CD14-positive monocyte (primary cell): ENCODE data around the gene RNPS1. TPM values are rescaled to one million over a fixed set of nuclear protein-coding genes. Genes with fewer than 3 reads are reported as not detected.

Source experiments
- DNase-seq, 3 donors: peaks; one replicate each; pipeline ENCODE4 v3.0.0-alpha.2; 2011 to 2022
- H2AFZ ChIP-seq: 2 replicates; pipeline ENCODE4 v1.6.0; 2012; ENCODE audit warnings: mild to moderate bottlenecking, low read depth, low read length, inconsistent platforms; ENCODE audit not compliant: insufficient read depth, poor library complexity, severe bottlenecking
- H3K27ac ChIP-seq, 2 donors: 1 replicate in 1 of 2; 2 replicates in 1 of 2; pipeline ENCODE4 v1.5.1; 2012 to 2013; ENCODE audit warnings: low read length in 2 of 2, control low read depth in 1 of 2, inconsistent platforms in 1 of 2, low read depth in 1 of 2, mild to moderate bottlenecking in 1 of 2
- H3K27me3 ChIP-seq, 2 donors: one replicate each; pipeline versions ENCODE4 v1.6.0 to v1.6.1; 2011 to 2013; ENCODE audit warnings: low read length in 2 of 2; ENCODE audit not compliant: control insufficient read depth in 2 of 2, insufficient read depth in 2 of 2
- H3K36me3 ChIP-seq, 2 donors: replicated peaks in 1 of 2; 1 replicate in 1 of 2; 2 replicates in 1 of 2; pipeline versions ENCODE4 v1.5.1 to v1.6.1; 2012 to 2013; ENCODE audit warnings: low read length in 2 of 2, control low read depth in 1 of 2, inconsistent platforms in 1 of 2, mild to moderate bottlenecking in 1 of 2; ENCODE audit not compliant: insufficient read depth in 2 of 2, control insufficient read depth in 1 of 2
- H3K4me1 ChIP-seq, 2 donors: 1 replicate in 1 of 2; 2 replicates in 1 of 2; pipeline versions ENCODE4 v1.5.1 to v1.6.1; 2012 to 2013; ENCODE audit warnings: low read length in 2 of 2, control low read depth in 1 of 2, inconsistent platforms in 1 of 2, mild to moderate bottlenecking in 1 of 2, moderate library complexity in 1 of 2; ENCODE audit not compliant: insufficient read depth in 2 of 2, control insufficient read depth in 1 of 2
- H3K4me2 ChIP-seq: replicated peaks from 2 replicates; pipeline ENCODE3; 2012; ENCODE audit warnings: low read length, moderate library complexity, mild to moderate bottlenecking; ENCODE audit not compliant: poor library complexity, severe bottlenecking; ENCODE audit errors: extremely low read depth
- H3K4me3 ChIP-seq, 3 experiments: fragments of 200-600 bp in 1 of 3; sonication (generic) in 1 of 3; replicated peaks in 1 of 3; 1 replicate in 2 of 3; 2 replicates in 1 of 3; pipeline ENCODE4 v1.5.1; 2011 to 2013; ENCODE audit warnings: low read length in 3 of 3, mild to moderate bottlenecking in 3 of 3, control low read depth in 2 of 3, low read depth in 2 of 3, inconsistent platforms in 1 of 3, moderate library complexity in 1 of 3
- H3K79me2 ChIP-seq: 2 replicates; pipeline ENCODE4 v1.6.0; 2012; ENCODE audit warnings: mild to moderate bottlenecking, control low read depth, inconsistent platforms, low read length, moderate library complexity; ENCODE audit not compliant: insufficient read depth
- H3K9ac ChIP-seq: 2 replicates; pipeline ENCODE4 v1.6.0; 2017; ENCODE audit warnings: low read length, mild to moderate bottlenecking; ENCODE audit not compliant: insufficient read depth, poor library complexity, severe bottlenecking
- H3K9me3 ChIP-seq, 2 donors: replicated peaks in 1 of 2; 1 replicate in 1 of 2; 2 replicates in 1 of 2; pipeline versions ENCODE4 v1.5.1 to v1.6.1; 2012 to 2013; ENCODE audit warnings: low read length in 2 of 2, control low read depth in 1 of 2; ENCODE audit not compliant: control insufficient read depth in 1 of 2, insufficient read depth in 1 of 2
- H4K20me1 ChIP-seq: 2 replicates; pipeline ENCODE4 v1.6.0; 2012; ENCODE audit warnings: mild to moderate bottlenecking, low read length, control low read depth, moderate library complexity; ENCODE audit not compliant: insufficient read depth
- H3K27ac Mint-ChIP-seq, 7 donors: one replicate each; pipeline ENCODE4 v1.8.0; 2020; ENCODE audit warnings: mild to moderate bottlenecking in 7 of 7, mixed read lengths in 7 of 7, moderate library complexity in 6 of 7, inconsistent platforms in 2 of 7
- H3K27me3 Mint-ChIP-seq, 3 donors: one replicate each; pipeline ENCODE4 v1.8.0; 2021 to 2022; ENCODE audit warnings: low read depth in 3 of 3, mild to moderate bottlenecking in 3 of 3, mixed read lengths in 3 of 3, moderate library complexity in 3 of 3, inconsistent platforms in 1 of 3
- H3K36me3 Mint-ChIP-seq, 2 donors: one replicate each; pipeline ENCODE4 v1.8.0; 2020; ENCODE audit warnings: mixed read lengths in 2 of 2, inconsistent platforms in 1 of 2, mild to moderate bottlenecking in 1 of 2
- H3K4me1 Mint-ChIP-seq: one replicate; pipeline ENCODE4 v1.8.0; 2020; ENCODE audit warnings: mild to moderate bottlenecking, mixed read lengths
- H3K4me3 Mint-ChIP-seq, 2 donors: one replicate each; pipeline ENCODE4 v1.8.0; 2020; ENCODE audit warnings: mild to moderate bottlenecking in 2 of 2, mixed read lengths in 2 of 2, moderate library complexity in 1 of 2
- H3K9me3 Mint-ChIP-seq, 7 donors: one replicate each; pipeline ENCODE4 v1.8.0; 2020 to 2022; ENCODE audit warnings: mixed read lengths in 7 of 7, mild to moderate bottlenecking in 6 of 7, moderate library complexity in 6 of 7, inconsistent platforms in 2 of 7
- WGBS: methylation state at CpG from one replicate; pipeline ENCODE4 v1.1.5; 2013; ENCODE audit warnings: missing lambda C conversion rate; ENCODE audit not compliant: insufficient coverage; 5-methylcytosine and 5-hydroxymethylcytosine counted together
- intact Hi-C, 2 donors: fragments of 100-400 bp; cut with micrococcal nuclease; formaldehyde crosslinking; loops; one replicate each; pipeline versions ENCODE4 v1.15.0 to v1.15.1; 2023
- polyA plus RNA-seq, 3 donors: library from polyadenylated mRNA; depleted of rRNA in 1 of 3; unstranded in 2 of 3; stranded (reverse) in 1 of 3; fragments of 300-500 nt in 2 of 3; fragments of >200 nt in 1 of 3; fragmentation: Illumina TruSeq in 2 of 3; gene quantifications; 1 replicate in 2 of 3; 2 replicates in 1 of 3; pipeline ENCODE4 v1.2.3, GENCODE V29; 2012 to 2021
- TF ChIP-seq, protein P1 (sequence below): fragments of 200-600 bp; IDR thresholded peaks from one replicate; pipeline ENCODE4 v1.8.0; 2022; ENCODE audit warnings: antibody characterized with exemption, mild to moderate bottlenecking

The RNPS1 gene
- polyA plus RNA-seq, 3 donors, result 93.7 to 176 (median 106) TPM

DNA sequence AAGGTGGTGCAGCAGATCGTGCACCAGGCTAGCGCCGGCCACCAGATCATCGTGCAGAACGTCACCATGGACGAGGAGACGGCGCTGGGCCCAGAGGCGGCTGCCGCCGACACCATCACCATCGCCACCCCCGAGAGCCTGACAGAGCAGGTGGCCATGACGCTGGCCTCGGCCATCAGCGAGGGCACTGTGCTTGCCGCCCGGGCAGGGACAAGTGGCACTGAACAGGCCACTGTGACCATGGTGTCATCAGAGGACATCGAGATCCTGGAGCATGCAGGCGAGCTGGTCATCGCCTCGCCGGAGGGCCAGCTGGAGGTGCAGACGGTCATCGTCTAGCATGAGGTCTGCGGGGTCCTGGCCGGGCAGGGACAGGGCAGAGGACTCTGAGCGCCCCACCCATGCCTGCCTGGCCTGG lies 32.7 kb downstream of the RNPS1 start:
- Histone ChIP-seq H3K27ac (no peak overlapping the region), H3K9me3 (no peaks in the 10 kb centered on the region), H3K9ac (no peak overlapping the region), H3K4me1 (peaks cover 5 to 6% of the 10 kb centered on the region in 2 donors), H3K79me2 (no peaks in the 10 kb centered on the region), H4K20me1 (peaks cover 26% of the 10 kb centered on the region), H3K4me3 (no peak overlapping the region), H2AFZ (no peak overlapping the region), H3K36me3 (peaks cover 50 to 60% of the 10 kb centered on the region in 2 donors), H3K4me2 (no peak overlapping the region), H3K27me3 (peaks cover 18 to 38% of the 10 kb centered on the region in 2 donors)
- Mint-ChIP-seq H3K4me3 (peak overlapping the region in 1 of 2 donors; percentile 51), H3K27me3 (peaks cover 35 to 50% (median 36%) of the 10 kb centered on the region in 3 donors), H3K27ac (no peak overlapping the region), H3K4me1 (peaks cover 5% of the 10 kb centered on the region), H3K36me3 (peaks cover 46 to 62% of the 10 kb centered on the region in 2 donors), H3K9me3 (peaks cover 0 to 6% (median 0%) of the 10 kb centered on the region in 7 donors)
- DNase-seq, result no peak
- 96% methylated on average over 28 of the region's 28 CpGs for WGBS
- intact Hi-C loops, result no loop called here
- TF ChIP-seq, protein P1, sequence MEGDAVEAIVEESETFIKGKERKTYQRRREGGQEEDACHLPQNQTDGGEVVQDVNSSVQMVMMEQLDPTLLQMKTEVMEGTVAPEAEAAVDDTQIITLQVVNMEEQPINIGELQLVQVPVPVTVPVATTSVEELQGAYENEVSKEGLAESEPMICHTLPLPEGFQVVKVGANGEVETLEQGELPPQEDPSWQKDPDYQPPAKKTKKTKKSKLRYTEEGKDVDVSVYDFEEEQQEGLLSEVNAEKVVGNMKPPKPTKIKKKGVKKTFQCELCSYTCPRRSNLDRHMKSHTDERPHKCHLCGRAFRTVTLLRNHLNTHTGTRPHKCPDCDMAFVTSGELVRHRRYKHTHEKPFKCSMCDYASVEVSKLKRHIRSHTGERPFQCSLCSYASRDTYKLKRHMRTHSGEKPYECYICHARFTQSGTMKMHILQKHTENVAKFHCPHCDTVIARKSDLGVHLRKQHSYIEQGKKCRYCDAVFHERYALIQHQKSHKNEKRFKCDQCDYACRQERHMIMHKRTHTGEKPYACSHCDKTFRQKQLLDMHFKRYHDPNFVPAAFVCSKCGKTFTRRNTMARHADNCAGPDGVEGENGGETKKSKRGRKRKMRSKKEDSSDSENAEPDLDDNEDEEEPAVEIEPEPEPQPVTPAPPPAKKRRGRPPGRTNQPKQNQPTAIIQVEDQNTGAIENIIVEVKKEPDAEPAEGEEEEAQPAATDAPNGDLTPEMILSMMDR, result no peak

DNA sequence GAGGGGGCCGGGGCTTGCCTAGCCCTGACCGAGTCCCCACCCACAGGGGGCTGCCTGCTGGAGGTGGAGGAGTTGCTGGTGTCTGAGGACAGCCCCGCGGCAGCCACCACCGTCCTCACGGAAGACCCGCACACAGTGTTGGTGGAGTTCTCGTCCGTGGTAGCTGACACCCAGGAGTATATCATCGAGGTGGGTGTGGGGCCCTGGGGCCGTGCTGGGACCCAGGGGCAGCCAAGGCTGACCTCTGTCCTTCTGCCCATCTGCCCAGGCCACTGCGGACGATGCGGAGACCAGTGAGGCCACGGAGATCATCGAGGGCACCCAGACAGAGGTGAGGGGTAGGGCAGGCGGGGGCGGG lies 33.1 kb downstream of the RNPS1 start:
- Mint-ChIP-seq H3K27ac (peak overlapping the region in 1 of 7 donors; percentile 20), H3K4me1 (peaks cover 5% of the 10 kb centered on the region), H3K9me3 (peaks cover 0 to 6% (median 0%) of the 10 kb centered on the region in 7 donors), H3K4me3 (no peak overlapping the region), H3K36me3 (peaks cover 48 to 64% of the 10 kb centered on the region in 2 donors), H3K27me3 (peaks cover 35 to 50% (median 36%) of the 10 kb centered on the region in 3 donors)
- intact Hi-C loops, result no loop called here
- TF ChIP-seq, protein P1, result no peak
- Histone ChIP-seq H2AFZ (no peak overlapping the region), H3K27ac (no peak overlapping the region), H3K36me3 (peaks cover 55 to 62% of the 10 kb centered on the region in 2 donors), H3K4me2 (no peak overlapping the region), H3K27me3 (peaks cover 18 to 38% of the 10 kb centered on the region in 2 donors), H3K4me1 (peaks cover 5 to 6% of the 10 kb centered on the region in 2 donors), H3K9me3 (no peaks in the 10 kb centered on the region), H3K79me2 (no peaks in the 10 kb centered on the region), H4K20me1 (peaks cover 26% of the 10 kb centered on the region), H3K4me3 (no peak overlapping the region), H3K9ac (no peak overlapping the region)
- DNase-seq, result no peak
- 97% methylated on average over 14 of the region's 18 CpGs for WGBS
